Measurements from ENCODE around the gene NAT10.
A peak's percentile ranks its signal among the peaks of the same experiment; 100 is the strongest.
"Not testable (repeated sequence)": the region's sequence is repeated elsewhere in the genome, so short reads cannot be mapped to it uniquely, and the experiment has no call there.

Gene NAT10

DNA sequence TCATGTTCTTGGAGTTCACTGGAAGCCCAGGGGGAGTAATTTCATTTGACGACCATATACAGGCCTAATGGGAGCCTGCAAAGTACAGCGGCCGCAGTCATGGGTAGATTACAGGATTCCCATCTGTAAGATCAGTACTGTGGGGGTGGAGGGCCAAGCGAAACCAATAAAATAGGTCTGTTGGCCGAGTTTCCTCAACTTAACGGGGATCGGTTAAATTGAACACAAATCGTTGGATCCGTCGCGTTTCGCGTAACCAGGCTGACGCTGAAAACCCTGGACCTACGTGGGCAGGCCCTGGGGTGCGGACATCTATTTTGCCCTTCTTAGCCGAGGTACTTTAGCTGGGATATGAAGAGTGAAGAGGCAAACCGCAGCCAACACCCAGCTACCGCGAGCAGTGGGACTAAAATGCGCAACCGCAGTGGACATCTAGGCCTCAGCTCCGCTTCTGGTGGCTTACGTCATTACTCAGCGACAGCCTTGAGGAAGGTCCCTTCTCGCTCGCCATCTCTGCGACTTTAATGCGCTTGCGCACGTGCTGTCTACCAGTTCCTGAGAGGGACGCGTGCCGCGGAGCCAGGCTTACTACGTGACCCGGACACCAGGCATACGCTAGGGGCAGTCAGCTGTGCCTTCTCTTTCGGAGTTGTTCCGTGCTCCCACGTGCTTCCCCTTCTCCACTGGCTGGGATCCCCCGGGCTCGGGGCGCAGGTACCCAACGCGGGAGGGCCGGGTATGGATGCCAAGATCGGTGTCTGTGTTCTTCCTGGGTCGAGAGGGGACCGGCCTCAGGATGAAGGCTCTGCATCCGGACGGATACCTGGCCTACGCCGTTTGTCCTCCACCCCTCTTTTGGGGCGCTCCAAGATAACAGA is at the start of gene NAT10:
Gene NAT10, plus strand, starts transcription at position 551 of the 878 bp plus-strand sequence. CDS start 2,597 bp downstream, outside the sequence.
- H3K4me3 ChIP-seq (ENCODE audit: low read length), result peak within 1 kb of the TSS; percentile 79
- TF ChIP-seq, protein P1, sequence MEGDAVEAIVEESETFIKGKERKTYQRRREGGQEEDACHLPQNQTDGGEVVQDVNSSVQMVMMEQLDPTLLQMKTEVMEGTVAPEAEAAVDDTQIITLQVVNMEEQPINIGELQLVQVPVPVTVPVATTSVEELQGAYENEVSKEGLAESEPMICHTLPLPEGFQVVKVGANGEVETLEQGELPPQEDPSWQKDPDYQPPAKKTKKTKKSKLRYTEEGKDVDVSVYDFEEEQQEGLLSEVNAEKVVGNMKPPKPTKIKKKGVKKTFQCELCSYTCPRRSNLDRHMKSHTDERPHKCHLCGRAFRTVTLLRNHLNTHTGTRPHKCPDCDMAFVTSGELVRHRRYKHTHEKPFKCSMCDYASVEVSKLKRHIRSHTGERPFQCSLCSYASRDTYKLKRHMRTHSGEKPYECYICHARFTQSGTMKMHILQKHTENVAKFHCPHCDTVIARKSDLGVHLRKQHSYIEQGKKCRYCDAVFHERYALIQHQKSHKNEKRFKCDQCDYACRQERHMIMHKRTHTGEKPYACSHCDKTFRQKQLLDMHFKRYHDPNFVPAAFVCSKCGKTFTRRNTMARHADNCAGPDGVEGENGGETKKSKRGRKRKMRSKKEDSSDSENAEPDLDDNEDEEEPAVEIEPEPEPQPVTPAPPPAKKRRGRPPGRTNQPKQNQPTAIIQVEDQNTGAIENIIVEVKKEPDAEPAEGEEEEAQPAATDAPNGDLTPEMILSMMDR (conservative IDR thresholded peaks at IDR 0.05; ENCODE audit: low read depth, low read length), result no peak
- DNase-seq (ENCODE audit: low read depth), result peak; percentile 92

DNA sequence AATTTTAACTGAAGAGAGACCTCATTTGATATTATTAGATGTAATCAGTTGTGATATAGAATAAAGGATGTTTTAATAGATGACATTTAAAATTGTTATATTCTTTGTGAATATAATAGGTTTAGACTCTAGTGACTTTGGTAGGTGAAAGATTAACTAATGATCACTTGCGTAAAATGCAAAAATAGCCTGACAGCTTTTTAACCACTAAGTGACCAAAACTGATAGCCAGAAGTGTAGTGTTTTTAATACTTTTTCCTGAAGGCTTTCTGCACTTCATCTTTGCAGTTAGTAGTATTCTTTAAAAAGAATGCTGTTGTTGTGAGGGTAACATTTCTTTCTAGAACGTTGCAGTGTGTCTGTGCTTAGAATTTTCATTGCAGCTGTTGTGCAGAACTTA is 48.8 kb upstream of the NAT10 start:
- no peak overlapping the region for H3K4me3 ChIP-seq (ENCODE audit: low read length)

DNA sequence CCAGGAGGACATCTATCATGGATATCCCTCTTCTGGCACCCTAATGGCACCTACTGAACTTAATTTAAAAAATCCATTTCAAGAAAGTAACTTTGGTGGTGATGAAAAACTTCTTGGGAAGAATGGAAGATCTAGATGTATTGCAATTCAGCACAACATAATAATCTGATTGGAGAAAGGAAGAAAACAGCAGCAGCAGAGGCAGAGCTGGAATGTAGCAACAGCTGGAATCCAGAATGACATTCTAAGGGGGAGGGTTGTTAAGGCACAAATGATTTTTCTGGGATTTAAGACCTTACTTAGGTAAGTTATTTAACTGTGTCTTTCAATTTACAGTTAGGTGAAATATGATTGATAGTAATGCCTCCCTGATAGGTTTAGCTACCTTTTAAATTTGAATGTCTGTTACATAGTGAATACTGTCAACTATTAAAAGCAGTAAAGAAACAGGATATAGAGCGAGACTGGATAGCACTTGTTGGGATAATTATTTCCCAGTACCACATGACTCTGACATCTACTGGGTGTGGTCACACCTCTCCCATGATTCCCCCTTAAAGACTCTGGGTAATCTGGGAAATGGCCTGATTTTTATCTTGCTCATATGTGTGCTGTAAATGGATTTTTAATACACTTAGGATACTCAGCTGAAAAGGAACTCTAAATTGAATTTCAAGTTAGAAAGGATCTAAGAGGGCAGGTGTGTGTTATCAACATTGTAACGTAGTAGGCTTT is 42.2 kb upstream of the NAT10 start:
- TF ChIP-seq, protein P1 (conservative IDR thresholded peaks at IDR 0.05; ENCODE audit: low read depth, low read length), result no peak
- H3K4me3 ChIP-seq (ENCODE audit: low read length), result no peak overlapping the region
- no peak for DNase-seq (ENCODE audit: low read depth)

More for the DNA sequence above, 48.8 kb upstream of the NAT10 start:
- TF ChIP-seq, protein P1 (conservative IDR thresholded peaks at IDR 0.05; ENCODE audit: low read depth, low read length), result no peak
- DNase-seq (ENCODE audit: low read depth), result no peak

DNA sequence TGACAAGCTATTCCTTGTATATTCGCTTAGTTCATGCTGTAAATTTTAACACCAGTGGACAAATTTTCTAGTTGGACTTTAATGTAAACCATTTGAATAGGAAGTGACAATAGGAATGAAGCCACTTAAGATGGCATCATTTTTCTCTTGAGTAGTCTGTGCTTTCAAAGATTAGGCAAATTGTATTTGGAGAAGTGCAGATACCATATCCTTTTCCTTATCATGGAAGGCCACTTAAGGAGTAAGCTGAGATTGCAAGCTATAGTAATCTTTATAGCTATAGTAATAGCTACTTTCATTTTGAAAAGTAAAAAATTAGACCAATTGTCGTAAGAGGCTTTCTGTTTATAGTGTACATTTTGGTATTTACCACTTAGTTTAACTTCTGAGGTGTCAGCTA is 41.1 kb upstream of the NAT10 start:
- no peak for DNase-seq (ENCODE audit: low read depth)
- TF ChIP-seq, protein P1 (conservative IDR thresholded peaks at IDR 0.05; ENCODE audit: low read depth, low read length), result no peak
- no peak overlapping the region for H3K4me3 ChIP-seq (ENCODE audit: low read length)

DNA sequence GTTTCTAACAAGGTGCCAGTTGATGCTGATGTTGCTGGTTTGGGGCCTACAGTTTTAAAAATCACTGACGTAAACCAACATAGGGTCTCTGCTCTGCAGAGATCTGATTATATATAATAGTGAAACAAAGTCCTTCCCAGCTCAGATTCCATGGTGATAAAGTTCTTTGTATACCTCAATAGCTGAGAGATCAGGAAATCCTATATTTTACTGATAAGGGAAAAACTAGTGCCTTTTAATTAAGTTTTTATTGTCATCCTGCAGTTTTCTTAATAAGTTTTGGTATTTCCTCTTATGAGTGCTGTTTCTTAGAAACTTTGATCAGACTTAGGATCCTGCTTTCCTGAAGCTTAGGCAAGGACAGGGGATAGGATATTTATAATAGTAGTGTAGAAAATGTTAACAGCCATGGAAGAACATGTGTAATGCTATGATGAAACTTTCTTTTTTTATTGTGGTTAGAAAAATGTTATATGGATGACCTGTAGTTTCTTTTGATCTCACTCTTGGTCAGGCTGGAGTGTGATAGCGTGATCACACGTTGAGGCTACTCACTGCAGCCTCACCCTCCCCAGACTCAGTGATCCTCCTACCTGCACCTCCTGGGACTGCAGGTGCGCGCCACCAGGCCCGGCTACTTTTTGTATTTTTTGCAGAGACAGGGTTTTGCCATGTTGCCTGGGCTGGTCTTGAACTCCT is 39.8 kb upstream of the NAT10 start:
- DNase-seq (ENCODE audit: low read depth), result no peak
- TF ChIP-seq, protein P1 (conservative IDR thresholded peaks at IDR 0.05; ENCODE audit: low read depth, low read length), result peak; percentile 19
- H3K4me3 ChIP-seq (ENCODE audit: low read length), result no peak overlapping the region

DNA sequence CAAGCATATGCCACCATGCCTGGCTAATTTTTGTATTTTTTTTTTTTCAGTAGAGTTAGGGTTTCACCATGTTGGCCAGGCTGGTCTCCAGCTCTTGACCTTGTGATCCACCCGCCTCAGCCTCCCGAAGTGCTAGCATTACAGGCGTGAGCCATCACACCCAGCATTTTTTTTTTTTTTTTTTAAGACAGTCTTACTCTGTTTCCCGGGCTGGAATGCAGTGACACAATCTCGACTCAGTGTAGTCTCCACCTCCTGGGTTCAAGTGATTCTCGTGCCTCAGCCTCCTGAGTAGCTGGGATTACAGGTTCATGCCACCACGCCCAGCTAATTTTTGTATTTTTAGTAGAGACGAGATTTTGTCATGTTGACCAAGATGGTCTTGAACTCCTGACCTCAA is 38.7 kb upstream of the NAT10 start:
- not testable (repeated sequence) for H3K4me3 ChIP-seq (ENCODE audit: low read length); DNase-seq (ENCODE audit: low read depth)

DNA sequence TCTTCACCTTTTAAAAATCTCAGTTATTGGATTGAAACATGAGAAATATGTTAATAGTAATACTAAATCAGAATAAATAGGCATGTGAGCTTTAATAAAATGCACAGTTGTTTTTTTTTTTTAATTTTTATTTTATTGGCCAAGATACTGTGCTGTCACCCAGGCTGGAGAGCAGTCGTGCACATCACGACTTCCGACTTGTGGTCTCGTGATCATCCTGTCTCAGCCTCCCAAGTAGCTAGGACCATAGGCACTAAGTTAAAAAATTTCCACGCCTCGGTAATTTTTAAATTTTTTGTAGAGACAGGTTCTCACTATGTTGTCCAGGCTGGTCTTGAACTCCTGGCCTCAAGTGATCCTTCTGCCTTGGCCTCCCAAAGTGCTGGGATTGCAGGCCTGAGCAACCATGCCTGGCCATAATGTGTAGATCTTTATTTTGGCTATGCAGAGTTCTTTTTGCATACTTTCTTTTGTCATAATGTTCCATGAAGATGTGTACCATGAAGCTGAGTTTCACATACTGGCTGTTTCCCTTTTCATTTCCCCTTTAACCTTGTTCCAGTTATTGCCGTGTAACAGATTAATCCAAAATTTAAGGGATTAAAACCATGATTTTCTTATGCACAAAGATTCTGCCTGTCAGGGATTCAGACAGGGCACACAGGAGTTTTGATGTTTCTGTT is 37.9 kb upstream of the NAT10 start:
- DNase-seq (ENCODE audit: low read depth), result no peak
- H3K4me3 ChIP-seq (ENCODE audit: low read length), result no peak overlapping the region
- TF ChIP-seq, protein P1 (conservative IDR thresholded peaks at IDR 0.05; ENCODE audit: low read depth, low read length), result no peak
